ENCODE measurements around the gene PLCB3.

DNA sequence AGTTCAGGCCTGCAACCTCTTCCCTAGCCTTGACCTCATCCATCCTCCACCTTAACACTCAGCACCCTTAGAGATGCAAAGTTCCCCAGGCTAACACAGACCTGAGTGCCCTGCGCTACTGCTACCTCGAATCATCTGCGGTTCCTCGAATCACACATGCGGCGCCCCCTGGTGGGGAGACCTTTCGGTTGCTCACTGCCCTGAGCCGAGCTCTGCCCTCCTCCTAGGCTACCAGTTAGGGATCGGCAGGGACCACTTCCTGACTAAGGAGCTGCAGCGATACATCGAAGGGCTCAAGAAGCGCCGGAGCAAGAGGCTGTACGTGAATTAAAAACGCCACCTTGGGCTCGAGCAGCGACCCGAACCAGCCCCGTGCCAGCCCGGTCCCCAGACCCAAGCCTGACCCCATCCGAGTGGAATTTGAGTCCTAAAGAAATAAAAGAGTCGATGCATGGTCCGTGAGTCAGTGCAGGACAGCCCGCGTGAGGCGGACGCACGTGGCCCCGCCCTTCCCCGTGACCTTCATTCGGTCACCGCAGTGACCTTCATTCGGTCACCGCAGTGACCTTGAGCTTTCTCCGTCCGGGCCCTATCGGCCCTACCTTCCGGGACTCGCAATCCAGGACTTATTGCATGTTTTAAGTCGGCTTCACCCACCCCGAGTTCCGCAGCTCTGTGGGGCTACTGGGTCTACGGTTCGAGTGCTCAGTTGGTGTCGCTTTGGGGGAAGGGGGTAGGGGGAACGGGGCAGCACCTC is 53.2 kb downstream of the PLCB3 start:
- TF ChIP-seq, protein P1, sequence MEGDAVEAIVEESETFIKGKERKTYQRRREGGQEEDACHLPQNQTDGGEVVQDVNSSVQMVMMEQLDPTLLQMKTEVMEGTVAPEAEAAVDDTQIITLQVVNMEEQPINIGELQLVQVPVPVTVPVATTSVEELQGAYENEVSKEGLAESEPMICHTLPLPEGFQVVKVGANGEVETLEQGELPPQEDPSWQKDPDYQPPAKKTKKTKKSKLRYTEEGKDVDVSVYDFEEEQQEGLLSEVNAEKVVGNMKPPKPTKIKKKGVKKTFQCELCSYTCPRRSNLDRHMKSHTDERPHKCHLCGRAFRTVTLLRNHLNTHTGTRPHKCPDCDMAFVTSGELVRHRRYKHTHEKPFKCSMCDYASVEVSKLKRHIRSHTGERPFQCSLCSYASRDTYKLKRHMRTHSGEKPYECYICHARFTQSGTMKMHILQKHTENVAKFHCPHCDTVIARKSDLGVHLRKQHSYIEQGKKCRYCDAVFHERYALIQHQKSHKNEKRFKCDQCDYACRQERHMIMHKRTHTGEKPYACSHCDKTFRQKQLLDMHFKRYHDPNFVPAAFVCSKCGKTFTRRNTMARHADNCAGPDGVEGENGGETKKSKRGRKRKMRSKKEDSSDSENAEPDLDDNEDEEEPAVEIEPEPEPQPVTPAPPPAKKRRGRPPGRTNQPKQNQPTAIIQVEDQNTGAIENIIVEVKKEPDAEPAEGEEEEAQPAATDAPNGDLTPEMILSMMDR (IDR thresholded peaks at IDR 0.05) = peak; percentile 85 to 97 (median 91)
- peak in 2 of 4 donors; percentile 13 to 50 for TF ChIP-seq POLR2AphosphoS5 (IDR thresholded peaks at IDR 0.05)
- no peak for TF ChIP-seq POLR2A (IDR thresholded peaks at IDR 0.05)
- no peak for TF ChIP-seq EP300 (IDR thresholded peaks at IDR 0.05)

Data from sigmoid colon (tissue), 4 donors.